Activated T-cell treated with anti-CD3 and anti-CD28 coated beads for 1 hour (primary cell): ENCODE results near the gene ABCC11.

Experiments used
- DNase-seq: peaks from one replicate; pipeline ENCODE4 v3.0.0-alpha.2; 2020; ENCODE audit warnings: low read depth

Gene ABCC11

DNA sequence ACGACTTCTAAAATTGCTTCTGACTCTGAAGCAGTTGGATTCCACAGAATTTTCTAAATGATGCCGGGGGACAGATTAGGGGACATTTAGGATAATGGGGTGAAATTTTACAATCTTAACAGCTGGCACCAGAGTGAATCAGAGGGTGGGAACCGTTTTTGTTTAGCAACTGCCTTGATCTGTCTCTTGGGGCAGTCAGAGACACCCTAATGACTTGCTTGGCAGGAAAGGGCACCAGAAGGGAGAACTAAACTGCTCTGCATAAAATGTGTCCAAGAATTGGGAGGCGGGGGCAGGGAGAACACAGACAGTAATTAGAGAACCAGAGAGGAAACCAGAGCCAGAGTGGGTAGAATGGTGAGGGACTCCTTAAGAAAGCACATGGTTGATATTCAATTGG is 85.4 kb downstream of the ABCC11 start:
- no peak for DNase-seq

DNA sequence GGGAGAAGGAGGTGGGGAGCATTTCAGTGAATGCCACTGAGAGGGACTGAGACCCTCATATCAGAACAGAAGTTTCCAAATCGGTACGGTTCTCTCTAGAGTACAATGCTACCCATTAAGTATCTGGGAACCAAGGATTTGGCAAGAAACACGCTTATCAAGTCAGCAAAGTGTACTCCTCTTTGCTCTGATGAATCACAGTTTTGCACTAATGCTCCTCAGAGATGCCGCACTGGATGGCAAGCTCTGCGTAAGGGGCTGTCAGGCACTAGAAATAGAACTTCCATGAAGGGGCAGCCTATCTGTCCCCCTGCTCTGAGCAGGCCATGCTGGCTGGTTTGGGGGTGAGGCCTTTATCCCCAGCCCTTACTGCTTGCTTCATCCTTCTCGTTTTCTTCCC is 86.8 kb downstream of the ABCC11 start:
- no peak for DNase-seq

DNA sequence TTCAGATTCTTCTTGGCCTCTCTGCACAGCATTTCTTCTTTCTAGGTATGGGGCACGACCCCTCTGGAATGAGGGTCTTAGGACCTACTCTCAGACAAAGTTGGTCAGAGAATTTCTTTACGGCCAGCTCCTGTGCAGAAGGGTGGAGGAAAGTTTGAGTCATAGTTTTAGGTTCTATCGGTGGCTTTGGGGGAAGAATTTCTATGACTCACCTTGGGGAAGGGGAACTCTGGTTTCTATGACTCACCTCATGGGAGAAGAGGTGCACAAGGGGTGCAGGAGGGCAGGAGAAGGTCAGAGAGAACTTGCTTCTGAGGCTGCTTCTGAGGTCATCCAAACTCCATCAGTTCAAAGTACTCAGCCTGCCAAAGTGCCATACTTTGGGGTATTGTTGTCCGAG is 89.0 kb downstream of the ABCC11 start:
- no peak for DNase-seq

DNA sequence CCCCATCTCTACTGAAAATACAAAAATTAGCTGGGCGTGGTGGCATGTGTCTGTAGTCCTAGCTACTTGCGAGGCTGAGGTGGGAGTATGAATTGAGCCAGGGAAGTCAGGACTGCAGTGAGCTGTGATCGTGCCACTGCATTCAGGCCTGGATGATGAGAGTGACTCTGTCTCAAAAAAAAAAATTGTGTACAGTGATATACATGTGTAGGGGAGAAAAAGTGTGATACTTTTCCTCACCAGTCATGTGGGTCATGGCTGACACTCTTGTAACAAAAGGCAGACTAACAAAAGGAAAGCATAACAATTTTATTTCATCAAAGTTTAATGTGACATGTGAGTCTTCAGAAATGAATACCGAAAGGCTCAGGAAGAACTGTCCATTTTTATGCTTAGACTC is 89.5 kb downstream of the ABCC11 start:
- DNase-seq = no peak

DNA sequence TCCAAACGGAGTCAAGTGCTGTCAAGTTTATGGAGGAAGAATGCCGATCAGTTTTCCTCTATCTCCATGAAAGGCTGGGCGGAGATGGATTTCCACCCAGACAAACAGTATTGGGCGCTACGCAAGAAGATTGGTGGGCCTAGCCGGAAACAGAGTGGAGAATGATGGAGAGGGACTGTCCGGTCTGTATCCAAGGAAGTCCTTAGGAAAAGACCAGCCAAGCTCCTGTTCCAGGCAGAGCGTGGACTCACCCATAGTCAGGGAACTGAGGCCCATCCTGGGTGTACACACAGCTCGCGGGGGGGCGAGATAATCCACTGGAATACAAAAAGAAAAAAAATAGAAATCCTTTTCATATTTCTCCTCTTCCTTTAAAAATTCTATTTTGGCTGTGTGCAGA is 90.0 kb downstream of the ABCC11 start:
- DNase-seq = no peak

DNA sequence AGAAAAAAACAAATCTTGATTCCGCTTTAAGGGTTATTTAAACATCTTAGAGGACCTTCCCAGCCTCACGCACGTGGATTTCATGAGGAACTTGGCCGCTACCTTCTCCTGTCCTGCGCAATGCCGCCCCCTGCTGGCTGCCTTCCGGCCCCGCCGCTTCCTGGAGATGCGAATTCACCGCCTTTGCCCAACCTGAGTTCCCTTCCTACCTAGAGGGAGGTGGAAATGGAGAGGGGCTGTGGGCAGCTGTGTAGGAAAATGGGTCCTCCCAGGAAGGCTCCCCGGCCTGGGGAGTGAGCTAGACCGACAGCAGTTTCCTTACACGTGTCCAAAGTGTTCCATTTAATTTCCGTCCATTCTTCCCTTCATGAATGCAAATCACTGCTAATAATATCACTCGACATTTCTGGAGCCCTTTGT is 90.5 kb downstream of the ABCC11 start:
- peak; percentile 82 for DNase-seq

DNA sequence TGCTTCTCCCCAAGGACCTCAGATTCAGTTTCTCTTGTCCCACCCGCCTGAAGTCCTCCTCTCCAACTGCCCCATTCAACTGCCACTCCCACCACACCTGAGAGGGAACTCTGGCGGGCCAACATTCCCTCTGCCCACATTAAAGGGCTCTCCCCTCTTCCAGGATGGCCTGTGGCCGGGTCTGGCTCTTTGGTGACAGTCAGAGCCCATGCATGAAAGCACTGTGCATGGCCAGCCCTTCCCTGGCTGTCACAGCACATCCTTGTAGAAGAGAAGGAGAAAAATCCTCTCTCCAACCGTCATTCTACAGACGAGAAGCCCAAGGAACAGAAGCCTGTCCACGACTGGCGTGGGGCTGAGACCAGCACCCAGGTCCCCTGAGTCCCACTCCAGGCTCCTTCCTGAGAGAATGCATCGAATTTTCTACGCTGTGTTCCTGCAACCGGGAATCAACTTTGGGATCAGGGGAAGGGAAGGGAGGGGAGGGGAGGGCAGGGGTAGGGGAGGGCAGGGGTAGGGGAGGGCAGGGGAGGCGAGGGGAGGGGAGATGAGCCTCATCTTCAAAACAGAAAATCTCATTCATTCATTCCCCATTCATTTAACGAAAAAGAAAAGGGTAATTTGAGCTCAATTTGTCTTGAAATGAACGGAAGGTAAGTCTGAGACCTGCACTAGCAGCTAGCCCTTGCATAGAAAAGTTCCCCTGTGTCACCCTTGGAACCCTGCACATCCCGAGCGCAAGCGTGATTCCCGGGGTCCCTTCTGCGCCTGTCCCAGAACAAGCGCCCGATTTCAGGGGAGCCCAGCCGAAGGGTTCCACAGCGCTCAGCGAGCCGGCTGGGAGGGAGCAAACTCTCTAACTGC is 91.2 kb downstream of the ABCC11 start, which contains the start of gene ABCC12:
Gene ABCC12 (minus strand): TSS at position 68 of the 864 bp plus-strand sequence. CDS start 9,569 bp downstream, outside the sequence.
- DNase-seq = no peak

DNA sequence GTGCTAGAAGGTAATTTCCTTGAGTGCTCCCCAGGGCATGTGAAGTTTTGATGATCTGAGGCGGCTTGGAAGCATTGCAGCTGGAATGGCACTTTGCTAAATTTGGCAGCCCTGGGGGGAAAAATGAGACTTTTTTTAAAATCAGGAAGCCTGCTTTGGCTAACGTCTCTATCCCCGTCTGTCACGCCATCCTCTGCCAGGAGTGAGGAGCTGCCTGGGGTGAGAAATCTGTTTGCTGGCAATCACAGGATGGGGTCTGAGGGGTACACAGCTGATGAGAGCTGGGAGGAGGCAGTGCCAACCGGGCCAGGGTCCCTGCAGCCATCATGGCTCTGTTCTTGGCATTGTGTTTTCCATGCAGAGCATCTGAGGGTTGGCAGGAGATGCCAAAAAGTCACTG is 93.6 kb downstream of the ABCC11 start:
- DNase-seq = no peak

DNA sequence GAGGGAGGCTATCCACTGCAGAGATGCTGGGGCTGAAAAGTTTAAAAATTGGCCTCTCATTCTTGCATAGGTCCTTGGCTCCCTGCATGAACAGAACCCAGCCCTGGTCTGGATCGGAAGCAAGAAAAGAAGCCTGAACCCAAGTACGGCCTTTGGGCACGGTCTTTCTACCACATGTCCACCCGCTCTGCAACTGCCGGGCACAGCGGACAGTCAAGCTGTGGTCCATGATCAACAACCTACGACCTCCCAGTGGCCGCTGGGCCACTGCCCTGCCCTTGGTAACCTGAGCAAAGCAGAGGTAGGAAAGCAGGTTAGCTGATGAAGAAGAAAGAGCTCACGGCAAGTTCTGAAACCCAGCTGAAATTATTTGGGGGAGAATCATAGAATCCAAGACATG is 95.1 kb downstream of the ABCC11 start:
- no peak for DNase-seq

DNA sequence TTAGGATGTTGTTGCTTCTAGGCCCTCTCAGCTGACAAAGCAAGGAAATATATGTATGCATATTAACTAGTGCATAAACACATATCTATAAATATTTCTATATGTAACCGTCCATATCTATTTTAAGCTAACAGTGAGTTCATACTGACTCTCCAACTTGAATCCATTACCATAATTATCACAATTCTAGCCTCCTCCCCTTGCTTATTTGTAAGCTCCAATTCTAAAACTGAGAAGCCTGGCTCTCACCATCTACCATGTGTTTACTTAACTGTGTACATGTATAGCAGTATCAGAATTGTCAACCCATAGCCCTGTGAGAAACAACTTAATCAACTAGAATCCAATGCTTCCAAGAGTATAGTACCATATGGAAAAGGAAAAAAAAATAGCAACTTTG is 96.6 kb downstream of the ABCC11 start:
- DNase-seq = no peak

DNA sequence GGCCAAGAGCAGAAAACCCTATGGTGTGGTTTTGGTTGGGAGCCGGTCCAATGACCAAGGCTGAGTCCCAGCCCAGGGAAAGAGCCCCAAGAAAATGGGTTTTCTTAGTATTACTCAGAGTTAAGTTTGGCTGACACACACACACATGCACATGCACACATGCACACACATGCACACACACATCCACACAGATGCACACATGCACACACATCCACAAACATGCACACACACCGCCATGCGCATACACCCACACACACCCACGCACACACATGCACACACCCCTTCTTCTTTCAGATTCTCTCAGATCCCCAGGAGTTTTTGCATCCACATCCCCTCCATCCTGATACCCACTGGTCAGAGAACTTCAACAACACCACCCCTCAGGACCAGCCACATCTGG is 100.6 kb downstream of the ABCC11 start:
- DNase-seq = no peak

DNA sequence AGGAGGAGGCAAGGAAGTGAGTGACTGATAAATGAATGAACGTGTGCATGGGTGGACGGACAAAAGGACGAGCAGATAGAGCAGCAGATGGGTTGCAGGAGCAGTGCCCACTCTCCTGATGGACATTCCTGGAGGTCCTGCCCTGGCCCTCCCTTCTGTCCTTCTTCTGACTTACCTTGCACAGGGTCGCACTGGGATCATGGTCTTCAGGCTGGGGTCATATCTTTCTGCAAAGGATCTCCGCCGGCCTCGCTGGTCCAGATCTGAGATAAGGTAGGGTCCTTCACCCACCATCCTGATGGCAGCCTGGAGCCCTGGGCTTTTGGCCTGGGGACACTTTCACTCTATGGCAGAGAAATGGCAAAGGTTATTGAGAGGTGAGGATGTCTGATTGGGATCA is 101.2 kb downstream of the ABCC11 start:
- no peak for DNase-seq

DNA sequence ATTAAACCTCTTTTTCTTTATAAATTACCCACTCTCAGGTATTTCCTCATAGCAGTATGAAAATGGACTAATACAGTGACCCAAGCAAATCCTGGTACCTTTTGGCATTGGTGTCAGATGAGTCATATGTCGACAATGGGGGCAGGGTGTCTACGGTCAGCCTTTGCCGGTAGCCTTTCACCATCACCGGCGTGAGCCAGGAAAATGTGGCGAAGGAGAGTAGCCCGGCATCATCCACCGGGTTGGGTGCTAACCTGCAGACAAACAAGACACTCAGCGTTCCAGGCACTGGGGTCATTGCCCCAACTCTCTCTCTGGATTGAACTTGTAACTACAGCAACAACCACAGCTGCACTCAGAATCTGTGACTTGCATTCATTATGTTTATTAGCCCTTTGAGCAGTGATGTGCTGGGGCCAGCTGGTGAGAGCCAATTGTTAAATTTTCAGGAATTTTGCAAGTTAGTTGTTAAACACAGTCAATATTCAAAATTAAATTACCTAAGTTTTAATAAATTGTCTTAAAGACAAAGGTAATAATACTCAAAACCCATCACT is 103.4 kb downstream of the ABCC11 start:
- DNase-seq = no peak

DNA sequence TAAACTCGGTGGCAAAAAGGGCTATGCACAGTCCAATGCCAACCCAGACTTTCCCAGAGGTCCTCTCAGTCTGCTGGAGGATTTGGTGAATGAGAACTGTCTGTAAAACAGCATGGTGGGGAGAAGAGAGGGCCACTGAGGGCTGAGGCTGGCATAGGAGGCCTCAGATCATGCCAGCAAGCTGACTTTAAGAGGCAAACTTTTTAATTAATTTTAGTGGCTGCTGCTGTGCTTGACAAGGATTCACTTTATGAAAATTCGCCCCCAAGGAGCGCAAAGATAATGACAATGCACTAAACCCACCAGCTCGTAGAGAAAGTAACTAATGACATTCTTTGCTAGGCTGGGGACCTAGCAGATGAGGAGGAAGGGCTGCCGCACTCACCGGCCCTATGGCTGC is 106.5 kb downstream of the ABCC11 start:
- DNase-seq = no peak

DNA sequence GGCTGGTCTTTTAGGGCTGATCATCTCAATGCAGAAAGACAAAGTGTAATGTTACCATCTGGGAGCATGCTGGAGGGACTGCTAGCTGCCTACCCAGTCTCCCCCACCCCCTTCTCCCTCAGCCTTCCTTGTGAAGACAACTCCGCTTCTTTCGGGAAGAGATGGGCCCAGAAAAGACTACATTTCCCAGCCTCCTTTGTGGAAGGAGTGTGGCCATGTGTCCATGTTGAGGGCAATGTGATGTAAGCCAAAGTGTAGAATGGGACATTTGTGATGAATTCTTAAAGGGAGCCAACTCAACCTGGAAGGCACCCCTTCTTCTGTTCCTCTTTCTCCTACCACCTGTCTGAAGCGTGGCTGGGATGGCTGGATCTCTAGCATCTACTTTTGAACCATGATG is 107.8 kb downstream of the ABCC11 start:
- no peak for DNase-seq

DNA sequence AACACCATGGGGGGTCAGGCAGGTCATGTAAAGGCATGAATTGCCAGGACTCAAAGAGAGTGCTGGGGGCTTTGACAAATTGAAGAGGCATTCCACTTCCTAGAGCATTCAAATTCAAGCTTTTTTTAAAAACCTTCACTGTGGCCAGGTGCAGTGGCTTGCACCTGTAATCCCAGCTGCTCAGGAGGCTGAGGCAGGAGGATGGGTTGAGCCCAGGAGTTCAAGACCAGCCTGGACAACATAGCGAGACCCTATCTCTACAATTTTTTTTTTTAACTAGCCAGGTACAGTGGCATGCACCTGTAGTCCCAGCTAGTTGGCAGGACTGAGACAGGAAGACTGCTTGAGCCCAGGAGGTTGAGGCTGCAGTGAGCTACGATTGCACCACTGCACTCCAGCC is 108.8 kb downstream of the ABCC11 start:
- DNase-seq = no peak

DNA sequence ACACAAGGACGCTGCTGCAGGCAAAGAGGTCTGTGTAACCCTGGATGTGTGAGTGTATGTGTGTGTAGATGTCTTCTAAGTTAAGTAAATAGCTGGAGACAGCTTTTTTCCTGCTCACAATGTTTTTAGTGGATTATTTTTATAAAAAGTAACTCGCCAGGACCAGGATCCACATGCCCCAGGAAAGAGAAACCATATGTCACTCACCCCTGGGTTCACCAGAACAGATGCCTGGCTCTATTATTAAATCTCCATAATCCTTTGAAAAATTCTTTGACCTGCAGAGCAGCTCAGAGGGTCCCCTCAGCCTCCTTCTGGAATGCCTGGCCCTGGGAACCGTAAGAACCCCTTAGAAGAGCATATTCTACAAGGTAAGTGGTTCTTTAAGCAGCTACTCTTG is 109.5 kb downstream of the ABCC11 start:
- no peak for DNase-seq

DNA sequence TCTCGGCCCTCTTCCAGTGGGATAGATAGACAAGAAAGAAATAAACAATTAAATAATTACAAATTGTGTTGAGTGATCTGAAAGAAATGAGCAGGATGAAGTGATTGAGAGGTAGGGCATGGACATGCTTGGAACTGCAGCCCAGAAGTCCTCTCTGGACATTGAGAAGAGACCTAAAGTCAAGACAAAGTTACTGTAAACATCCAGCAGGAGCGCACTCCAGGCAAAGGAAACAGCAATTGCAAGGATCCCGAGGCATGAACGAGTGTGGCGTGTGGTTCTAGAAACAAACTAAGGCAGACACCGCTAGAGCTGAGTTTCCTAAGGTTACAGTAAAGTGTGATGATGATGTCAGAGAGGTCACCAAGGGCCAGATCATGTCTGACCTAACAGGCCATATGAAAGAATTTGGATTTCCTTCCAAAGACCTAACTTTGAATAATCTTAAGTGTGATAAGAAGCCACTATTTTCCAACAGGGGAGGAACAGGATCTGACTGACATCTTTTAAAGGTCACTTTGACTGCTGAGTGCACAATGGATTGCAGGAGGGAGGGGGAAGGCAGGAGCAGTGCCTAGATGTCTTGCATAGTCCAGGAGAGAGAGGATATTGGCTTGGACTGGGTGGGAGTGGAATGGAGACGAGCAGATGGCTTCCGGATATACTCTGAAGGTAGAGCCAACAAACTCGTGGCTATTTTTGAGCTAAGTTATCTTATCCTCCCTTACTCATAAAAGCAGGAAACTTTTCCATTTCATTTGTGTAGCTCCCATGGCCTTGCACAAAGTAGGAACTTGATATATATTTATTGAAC is 110.6 kb downstream of the ABCC11 start:
- no peak for DNase-seq

DNA sequence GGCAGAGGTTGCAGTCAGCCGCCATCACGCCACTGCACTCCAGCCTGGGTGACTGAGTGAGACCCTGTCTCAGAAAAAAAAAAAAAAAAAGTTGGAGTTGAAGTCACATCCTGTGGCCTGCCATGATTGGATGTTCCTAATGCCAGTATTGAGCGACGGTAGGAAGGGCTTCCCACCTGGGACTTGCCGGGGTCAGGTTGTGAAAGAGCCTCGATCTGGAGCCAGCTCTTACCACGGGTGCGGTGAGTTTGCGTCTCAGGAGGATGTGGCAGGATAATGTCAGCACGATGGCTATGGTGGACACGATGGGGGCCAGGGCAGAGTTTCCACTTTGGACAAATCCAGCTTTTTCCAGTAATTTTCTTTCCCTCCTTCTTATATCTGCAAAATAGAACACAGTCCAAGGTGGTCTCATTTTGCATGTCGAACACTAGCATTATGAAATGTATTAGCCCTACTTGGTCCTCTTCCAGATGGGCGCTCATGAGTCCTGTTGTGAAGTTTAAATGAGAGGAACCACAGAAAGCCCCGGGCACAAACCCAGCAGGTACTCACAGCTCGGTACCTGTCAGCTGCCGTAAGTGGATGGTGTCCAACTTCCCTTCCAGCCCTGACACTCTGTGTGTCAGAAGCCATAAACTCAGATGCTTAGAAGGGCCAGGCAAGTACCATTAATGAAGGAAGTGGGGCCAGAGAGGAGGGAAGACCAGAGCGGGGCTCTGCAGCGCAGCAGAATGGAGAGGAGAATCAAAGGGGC is 113.7 kb downstream of the ABCC11 start:
- DNase-seq = no peak

DNA sequence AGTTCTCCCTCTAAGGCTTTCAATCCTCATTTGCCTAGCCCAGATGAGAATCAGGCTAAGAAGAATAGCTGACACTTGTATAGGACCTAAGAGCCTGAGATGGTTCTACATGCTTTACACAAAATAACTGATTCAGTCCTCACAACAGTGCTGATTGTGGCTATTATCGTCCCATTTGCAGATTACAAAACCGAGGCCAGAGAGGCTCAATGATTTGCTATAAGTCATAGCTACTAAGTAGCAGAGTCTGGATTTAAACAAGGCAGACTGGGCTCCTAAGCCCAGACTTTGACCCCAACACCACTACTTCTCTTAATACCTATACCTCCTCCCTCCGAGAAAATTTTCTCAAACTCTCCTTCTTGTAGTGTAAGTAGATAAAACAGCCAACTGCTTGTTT is 114.6 kb downstream of the ABCC11 start:
- DNase-seq = no peak

DNA sequence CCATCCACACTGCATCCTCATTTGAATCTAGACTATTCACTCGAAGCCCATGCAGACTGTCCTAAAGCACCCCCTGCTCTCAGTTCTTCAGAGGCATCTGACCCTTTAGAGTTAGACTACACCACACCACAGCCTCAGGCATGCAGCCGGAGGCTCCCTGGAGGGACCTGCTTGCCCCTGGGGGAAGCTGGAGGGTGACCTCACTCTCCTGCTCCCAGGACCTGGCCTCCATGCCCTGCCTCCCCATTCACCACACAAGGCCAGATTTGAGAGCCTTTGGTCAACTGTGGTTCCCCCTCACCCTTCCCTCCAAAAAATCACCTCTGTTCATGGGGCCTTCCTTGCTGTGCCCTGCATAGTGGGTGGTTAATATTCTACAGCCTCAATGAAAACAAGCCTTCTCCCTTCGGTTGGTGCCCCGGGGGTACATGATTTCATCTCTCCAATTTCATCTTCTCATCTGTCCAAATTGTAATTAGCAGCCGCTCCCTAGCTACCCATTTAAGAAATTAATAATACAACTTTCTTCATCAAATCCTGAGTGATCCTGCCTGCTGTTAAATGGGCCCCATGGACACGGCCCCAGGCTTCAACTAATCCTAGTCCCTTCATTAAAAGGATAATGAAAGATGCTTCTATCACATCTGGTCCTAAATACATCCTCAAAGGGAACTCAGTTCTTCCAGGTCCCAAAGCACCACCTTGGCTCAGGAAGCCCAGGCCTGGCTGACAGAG is 116.0 kb downstream of the ABCC11 start:
- DNase-seq = no peak

DNA sequence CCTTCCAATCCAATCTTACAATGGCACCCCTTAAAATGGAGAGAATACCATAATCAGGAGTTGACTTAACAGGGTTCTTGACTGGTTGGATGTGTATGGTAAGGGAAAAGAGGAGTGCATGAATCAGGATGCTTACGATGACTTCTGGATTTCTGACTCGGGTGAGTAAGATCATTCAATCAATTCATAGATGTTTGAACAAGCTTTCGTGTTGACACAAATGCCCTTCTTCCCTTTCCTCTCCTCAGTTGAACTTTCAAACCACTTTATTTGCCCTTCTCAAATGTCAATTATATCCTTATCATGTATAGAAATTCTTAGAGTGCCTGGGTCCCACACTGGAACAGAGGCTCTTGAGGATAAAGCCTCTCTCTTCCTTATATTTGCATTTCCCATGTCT is 117.4 kb downstream of the ABCC11 start:
- DNase-seq = no peak
